ENCODE data around the gene F3.

GRCh38 chr1:94501426-94501825, 40.1 kb downstream of the F3 start:
- TF ChIP-seq CTCF (IDR thresholded peaks at IDR 0.05 in 2 of 3, conservative IDR thresholded peaks at IDR 0.05 in 1 of 3; ENCODE audit: borderline replicate concordance in 1 of 3, insufficient read depth in 1 of 3, low read depth in 2 of 3, low read length in 2 of 3) = no peak
- TF ChIP-seq EZH2phosphoT487 (IDR thresholded peaks at IDR 0.05; ENCODE audit: borderline replicate concordance) = no peak
- no peak for TF ChIP-seq RAD21 (IDR thresholded peaks at IDR 0.05; ENCODE audit: low read depth)
- TF ChIP-seq POLR2AphosphoS5 (IDR thresholded peaks at IDR 0.05; ENCODE audit: low read depth, low read length) = no peak
- no peak for TF ChIP-seq REST (IDR thresholded peaks at IDR 0.05; ENCODE audit: low read depth)
- no peak for TF ChIP-seq POLR2A (IDR thresholded peaks at IDR 0.05; ENCODE audit: borderline replicate concordance, extremely low read depth, insufficient read depth, insufficient read length)
- no peak for TF ChIP-seq ZNF274 (IDR thresholded peaks at IDR 0.05; ENCODE audit: low read depth, low read length)
- no peak for TF ChIP-seq MAX (IDR thresholded peaks at IDR 0.05)
- no peak for TF ChIP-seq ZFX (IDR thresholded peaks at IDR 0.05)
- TF ChIP-seq FOSL1 (IDR thresholded peaks at IDR 0.05; ENCODE audit: low read depth) = no peak
- no peak for TF ChIP-seq EZH2 (IDR thresholded peaks at IDR 0.05)

Data from HCT116 (cell line).